ENCODE measurements around the gene NINJ2.

NINJ2 gene

GRCh38 chr12:571795-572531, 91.3 kb downstream of the NINJ2 start:
- Histone ChIP-seq H3F3A (ENCODE audit: low read depth) (peaks cover 3% of the 10 kb centered on the region; the same call in 1 of the 2 replicates), H3K9me3 (ENCODE audit: insufficient read depth, low read depth, low read length) (no peaks in the 10 kb centered on the region), H2AFZ (ENCODE audit: low read length) (no peak overlapping the region), H3K4me3 (ENCODE audit: low read length, poor library complexity, severe bottlenecking) (no peak overlapping the region), H3K36me3 (ENCODE audit: insufficient read depth, low read length) (no peaks in the 10 kb centered on the region), H3K9me2 (replicated peaks; ENCODE audit: low read depth, low read length) (no peaks in the 10 kb centered on the region), H3K4me1 (ENCODE audit: insufficient read depth, low read length, poor library complexity, severe bottlenecking) (peaks cover 47% of the 10 kb centered on the region), H3K9ac (ENCODE audit: low read depth, low read length, poor library complexity, severe bottlenecking) (no peak overlapping the region), H3K4me2 (ENCODE audit: low read depth, low read length, poor library complexity, severe bottlenecking) (no peak overlapping the region), H3K79me2 (ENCODE audit: insufficient read depth, low read length) (peaks cover 14% of the 10 kb centered on the region; the same call in 1 of the 2 replicates), H3K27me3 (ENCODE audit: insufficient read depth, low read length, poor library complexity, severe bottlenecking) (no peaks in the 10 kb centered on the region), H4K20me1 (ENCODE audit: insufficient read depth, low read length, poor library complexity, severe bottlenecking) (no peaks in the 10 kb centered on the region)
- TF ChIP-seq EZH2phosphoT487 (IDR thresholded peaks at IDR 0.05; ENCODE audit: borderline replicate concordance): no peak
- no peak for TF ChIP-seq CTCF (conservative IDR thresholded peaks at IDR 0.05; ENCODE audit: low read length)

- Histone ChIP-seq H3K9me3 (ENCODE audit: insufficient read depth, low read depth, low read length) (no peaks in the 10 kb centered on the region), H3K36me3 (ENCODE audit: insufficient read depth, low read length) (no peaks in the 10 kb centered on the region), H3K27me3 (ENCODE audit: insufficient read depth, low read length, poor library complexity, severe bottlenecking) (no peaks in the 10 kb centered on the region), H3K9me2 (replicated peaks; ENCODE audit: low read depth, low read length) (no peaks in the 10 kb centered on the region), H4K20me1 (ENCODE audit: insufficient read depth, low read length, poor library complexity, severe bottlenecking) (no peaks in the 10 kb centered on the region), H3F3A (ENCODE audit: low read depth) (peaks cover 3% of the 10 kb centered on the region; the same call in 1 of the 2 replicates), H3K9ac (ENCODE audit: low read depth, low read length, poor library complexity, severe bottlenecking) (no peak overlapping the region), H3K79me2 (ENCODE audit: insufficient read depth, low read length) (peaks cover 14% of the 10 kb centered on the region; the same call in 1 of the 2 replicates), H3K4me2 (ENCODE audit: low read depth, low read length, poor library complexity, severe bottlenecking) (no peak overlapping the region), H2AFZ (ENCODE audit: low read length) (no peak overlapping the region), H3K4me1 (ENCODE audit: insufficient read depth, low read length, poor library complexity, severe bottlenecking) (peaks cover 46% of the 10 kb centered on the region), H3K4me3 (ENCODE audit: low read length, poor library complexity, severe bottlenecking) (no peak overlapping the region)
- TF ChIP-seq CTCF (conservative IDR thresholded peaks at IDR 0.05; ENCODE audit: low read length) (no peak), EZH2phosphoT487 (IDR thresholded peaks at IDR 0.05; ENCODE audit: borderline replicate concordance) (no peak)
These were observed 92.1 kb downstream of the NINJ2 start for GRCh38 chr12:570921-571794.

- peaks cover 47% of the 10 kb centered on the region for H3K4me1 ChIP-seq (ENCODE audit: insufficient read depth, low read length, poor library complexity, severe bottlenecking)
- no peaks in the 10 kb centered on the region for H3K9me3 ChIP-seq (ENCODE audit: insufficient read depth, low read depth, low read length)
- peak overlapping the region; percentile 75 for H3K4me3 ChIP-seq (ENCODE audit: low read length, poor library complexity, severe bottlenecking)
- peak overlapping the region; percentile 58 for H3K9ac ChIP-seq (ENCODE audit: low read depth, low read length, poor library complexity, severe bottlenecking)
- TF ChIP-seq EZH2phosphoT487 (IDR thresholded peaks at IDR 0.05; ENCODE audit: borderline replicate concordance) (no peak), CTCF (conservative IDR thresholded peaks at IDR 0.05; ENCODE audit: low read length) (no peak)
- H3F3A ChIP-seq (ENCODE audit: low read depth): peaks cover 3% of the 10 kb centered on the region; the same call in 1 of the 2 replicates
- no peaks in the 10 kb centered on the region for H3K9me2 ChIP-seq (replicated peaks; ENCODE audit: low read depth, low read length)
- peak overlapping the region; percentile 62; the same call in 1 of the 2 replicates for H2AFZ ChIP-seq (ENCODE audit: low read length)
- peaks cover 15% of the 10 kb centered on the region; the same call in 1 of the 2 replicates for H3K79me2 ChIP-seq (ENCODE audit: insufficient read depth, low read length)
- H3K4me2 ChIP-seq (ENCODE audit: low read depth, low read length, poor library complexity, severe bottlenecking): peak overlapping the region; percentile 85
- H3K36me3 ChIP-seq (ENCODE audit: insufficient read depth, low read length): no peaks in the 10 kb centered on the region
- H3K27me3 ChIP-seq (ENCODE audit: insufficient read depth, low read length, poor library complexity, severe bottlenecking): no peaks in the 10 kb centered on the region
- no peaks in the 10 kb centered on the region for H4K20me1 ChIP-seq (ENCODE audit: insufficient read depth, low read length, poor library complexity, severe bottlenecking)
These were observed 92.8 kb downstream of the NINJ2 start for GRCh38 chr12:570435-570920.
